Loucy (cell line): ENCODE measurements around the gene ACACB.

Source experiments
- H2AFZ ChIP-seq: fragments of 200-600 bp; sonication (generic); 2 replicates; pipeline ENCODE4 v1.6.0; 2016; ENCODE audit warnings: antibody characterized with exemption, mild to moderate bottlenecking, low read length, moderate library complexity
- H3F3A ChIP-seq: fragments of 200-600 bp; 2 replicates; pipeline ENCODE4 v1.6.0; 2016; ENCODE audit warnings: antibody characterized with exemption, low read depth, mild to moderate bottlenecking
- H3K27me3 ChIP-seq: fragments of 200-600 bp; sonication (generic); 2 replicates; pipeline ENCODE4 v1.6.1; 2014; ENCODE audit warnings: low read length, mild to moderate bottlenecking; ENCODE audit not compliant: insufficient read depth, poor library complexity, severe bottlenecking
- H3K36me3 ChIP-seq: fragments of 200-600 bp; sonication (generic); 2 replicates; pipeline ENCODE4 v1.6.1; 2016; ENCODE audit warnings: low read length; ENCODE audit not compliant: insufficient read depth
- H3K4me1 ChIP-seq: fragments of 200-600 bp; sonication (generic); 2 replicates; pipeline ENCODE4 v1.5.1; 2014; ENCODE audit warnings: low read length, mild to moderate bottlenecking; ENCODE audit not compliant: insufficient read depth, poor library complexity, severe bottlenecking
- H3K4me2 ChIP-seq: fragments of 200-600 bp; sonication (generic); 2 replicates; pipeline ENCODE4 v1.6.0; 2014; ENCODE audit warnings: antibody characterized with exemption, low read length, low read depth, mild to moderate bottlenecking; ENCODE audit not compliant: poor library complexity, severe bottlenecking
- H3K4me3 ChIP-seq: fragments of 200-600 bp; sonication (generic); 2 replicates; pipeline ENCODE4 v1.5.1; 2014; ENCODE audit warnings: low read length, mild to moderate bottlenecking, mixed read lengths; ENCODE audit not compliant: poor library complexity, severe bottlenecking
- H3K79me2 ChIP-seq: fragments of 200-600 bp; sonication (generic); 2 replicates; pipeline ENCODE4 v1.6.1; 2014; ENCODE audit warnings: low read length; ENCODE audit not compliant: insufficient read depth
- H3K9ac ChIP-seq: fragments of 200-600 bp; sonication (generic); 2 replicates; pipeline ENCODE4 v1.6.0; 2014; ENCODE audit warnings: mild to moderate bottlenecking, low read depth, low read length, moderate library complexity; ENCODE audit not compliant: poor library complexity, severe bottlenecking
- H3K9me2 ChIP-seq: fragments of 200-600 bp; sonication (generic); replicated peaks from 2 replicates; pipeline ENCODE4 v1.6.1; 2016; ENCODE audit warnings: low read depth, low read length, mixed read lengths
- H3K9me3 ChIP-seq: fragments of 200-600 bp; sonication (generic); 2 replicates; pipeline ENCODE4 v1.6.1; 2014; ENCODE audit warnings: mild to moderate bottlenecking, antibody characterized with exemption, low read length, low read depth; ENCODE audit not compliant: insufficient read depth
- H4K20me1 ChIP-seq: fragments of 200-600 bp; sonication (generic); 2 replicates; pipeline ENCODE4 v1.6.0; 2014; ENCODE audit warnings: antibody characterized with exemption, low read length, mild to moderate bottlenecking; ENCODE audit not compliant: insufficient read depth, poor library complexity, severe bottlenecking
- EZH2phosphoT487 ChIP-seq: fragments of 200-600 bp; IDR thresholded peaks from 2 replicates; pipeline ENCODE4 v1.6.1; 2018; ENCODE audit warnings: antibody characterized with exemption, mild to moderate bottlenecking, moderate library complexity, borderline replicate concordance
- TF ChIP-seq, protein P1 (sequence below): fragments of 200-600 bp; sonication (generic); conservative IDR thresholded peaks from 2 replicates; pipeline ENCODE4 v1.5.1; 2014; ENCODE audit warnings: mild to moderate bottlenecking, antibody characterized with exemption, low read length

ACACB gene

GRCh38 chr12:109289551-109289950 is 173.2 kb downstream of the ACACB start:
- H3K79me2 ChIP-seq, result no peaks in the 10 kb centered on the region
- no peaks in the 10 kb centered on the region for H3F3A ChIP-seq
- no peak overlapping the region for H3K9ac ChIP-seq
- no peak overlapping the region for H2AFZ ChIP-seq
- no peaks in the 10 kb centered on the region for H3K36me3 ChIP-seq
- H4K20me1 ChIP-seq, result no peaks in the 10 kb centered on the region
- no peaks in the 10 kb centered on the region for H3K9me3 ChIP-seq
- H3K9me2 ChIP-seq, result no peaks in the 10 kb centered on the region
- H3K4me1 ChIP-seq, result no peaks in the 10 kb centered on the region
- no peak overlapping the region for H3K4me2 ChIP-seq
- no peak overlapping the region for H3K4me3 ChIP-seq
- TF ChIP-seq, protein P1, sequence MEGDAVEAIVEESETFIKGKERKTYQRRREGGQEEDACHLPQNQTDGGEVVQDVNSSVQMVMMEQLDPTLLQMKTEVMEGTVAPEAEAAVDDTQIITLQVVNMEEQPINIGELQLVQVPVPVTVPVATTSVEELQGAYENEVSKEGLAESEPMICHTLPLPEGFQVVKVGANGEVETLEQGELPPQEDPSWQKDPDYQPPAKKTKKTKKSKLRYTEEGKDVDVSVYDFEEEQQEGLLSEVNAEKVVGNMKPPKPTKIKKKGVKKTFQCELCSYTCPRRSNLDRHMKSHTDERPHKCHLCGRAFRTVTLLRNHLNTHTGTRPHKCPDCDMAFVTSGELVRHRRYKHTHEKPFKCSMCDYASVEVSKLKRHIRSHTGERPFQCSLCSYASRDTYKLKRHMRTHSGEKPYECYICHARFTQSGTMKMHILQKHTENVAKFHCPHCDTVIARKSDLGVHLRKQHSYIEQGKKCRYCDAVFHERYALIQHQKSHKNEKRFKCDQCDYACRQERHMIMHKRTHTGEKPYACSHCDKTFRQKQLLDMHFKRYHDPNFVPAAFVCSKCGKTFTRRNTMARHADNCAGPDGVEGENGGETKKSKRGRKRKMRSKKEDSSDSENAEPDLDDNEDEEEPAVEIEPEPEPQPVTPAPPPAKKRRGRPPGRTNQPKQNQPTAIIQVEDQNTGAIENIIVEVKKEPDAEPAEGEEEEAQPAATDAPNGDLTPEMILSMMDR, result no peak
- no peak for TF ChIP-seq EZH2phosphoT487
- no peaks in the 10 kb centered on the region for H3K27me3 ChIP-seq

- Histone ChIP-seq H3K36me3 (no peaks in the 10 kb centered on the region), H3K79me2 (no peaks in the 10 kb centered on the region), H3F3A (no peaks in the 10 kb centered on the region), H4K20me1 (no peaks in the 10 kb centered on the region), H3K4me3 (no peak overlapping the region), H3K4me2 (no peak overlapping the region), H3K27me3 (no peaks in the 10 kb centered on the region), H3K4me1 (no peaks in the 10 kb centered on the region), H3K9me3 (no peaks in the 10 kb centered on the region), H2AFZ (no peak overlapping the region), H3K9me2 (no peaks in the 10 kb centered on the region), H3K9ac (no peak overlapping the region)
- no peak for TF ChIP-seq EZH2phosphoT487
- TF ChIP-seq, protein P1, result no peak
These were observed 173.7 kb downstream of the ACACB start for GRCh38 chr12:109290061-109290460.

DNA sequence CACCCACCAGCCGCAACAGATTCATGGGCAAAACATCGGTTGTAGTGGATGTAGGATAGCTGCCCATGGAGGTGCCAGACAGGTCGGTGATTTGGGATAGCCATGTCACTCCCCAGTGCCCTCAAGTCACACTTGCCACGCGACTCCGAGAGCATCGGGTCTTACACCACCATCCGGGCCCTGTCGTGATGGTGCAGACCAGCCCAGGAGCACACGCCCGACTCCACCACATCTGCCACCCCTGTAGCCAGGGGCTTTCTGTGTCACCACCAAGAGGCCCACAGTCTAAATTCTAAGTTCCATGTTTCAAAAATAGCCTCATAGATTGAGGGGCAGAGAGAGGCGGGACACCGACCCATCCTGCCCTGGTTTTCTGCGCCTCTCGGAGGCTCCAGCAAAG is 174.7 kb downstream of the ACACB start:
- H3F3A ChIP-seq, result no peaks in the 10 kb centered on the region
- no peaks in the 10 kb centered on the region for H3K36me3 ChIP-seq
- H3K79me2 ChIP-seq, result no peaks in the 10 kb centered on the region
- H3K9ac ChIP-seq, result no peak overlapping the region
- no peaks in the 10 kb centered on the region for H3K27me3 ChIP-seq
- H3K4me3 ChIP-seq, result no peak overlapping the region
- no peaks in the 10 kb centered on the region for H3K9me2 ChIP-seq
- TF ChIP-seq, protein P1, result no peak
- TF ChIP-seq EZH2phosphoT487, result no peak
- H3K4me2 ChIP-seq, result no peak overlapping the region
- no peaks in the 10 kb centered on the region for H3K4me1 ChIP-seq
- no peaks in the 10 kb centered on the region for H3K9me3 ChIP-seq
- no peak overlapping the region for H2AFZ ChIP-seq
- no peaks in the 10 kb centered on the region for H4K20me1 ChIP-seq
